HL-60 (cell line): ENCODE data around the gene MDFIC2.

Source experiments
- CTCF ChIP-seq: IDR thresholded peaks from one replicate; pipeline ENCODE4 v1.5.1; 2011; ENCODE audit warnings: low read length, control low read depth, inconsistent platforms; ENCODE audit not compliant: insufficient read depth
- GABPA ChIP-seq: IDR thresholded peaks from 2 replicates; pipeline ENCODE4 v1.6.1; 2012; ENCODE audit warnings: low read depth
- POLR2AphosphoS5 ChIP-seq: IDR thresholded peaks from 2 replicates; pipeline ENCODE4 v1.6.1; 2012; ENCODE audit warnings: low read depth
- REST ChIP-seq: IDR thresholded peaks from 2 replicates; pipeline ENCODE4 v1.6.1; 2012; ENCODE audit warnings: low read depth; ENCODE audit not compliant: insufficient replicate concordance

DNA sequence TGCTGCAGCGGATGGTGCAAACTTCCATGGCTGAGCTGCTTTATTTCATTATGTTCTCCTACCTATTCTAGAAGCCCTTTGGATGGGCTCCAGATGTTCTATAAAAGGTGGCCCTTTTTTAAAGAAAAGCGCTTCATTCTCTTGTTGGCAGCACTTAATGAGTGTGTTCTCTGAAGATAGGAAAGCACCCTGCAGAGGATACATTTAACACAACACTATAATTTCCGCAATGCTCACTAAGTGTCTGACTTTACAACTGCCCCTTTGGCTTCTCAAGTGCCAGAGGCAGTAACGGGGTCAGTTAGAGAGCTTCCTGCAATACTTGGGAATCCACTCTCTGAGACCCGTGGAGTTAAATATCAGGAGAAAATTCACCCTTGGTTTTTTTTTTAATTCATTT is 88.1 kb downstream of the MDFIC2 start:
- TF ChIP-seq CTCF = no peak
- TF ChIP-seq POLR2AphosphoS5 = no peak
- no peak for TF ChIP-seq REST
- no peak for TF ChIP-seq GABPA
